A549 (cell line): ENCODE results near the gene MTARC1.

Experiments
- NR3C1 ChIP-seq: fragments of >200 bp; sonication (Bioruptor Twin); formaldehyde crosslinking; IDR thresholded peaks from 3 replicates; pipeline ENCODE4 v1.6.1; 2017
- POLR2A ChIP-seq: IDR thresholded peaks from 2 replicates; pipeline ENCODE4 v1.6.1; 2012; ENCODE audit warnings: mild to moderate bottlenecking, low read length
- RAD21 ChIP-seq, 2 experiments: fragments of >200 bp in 1 of 2; sonication (Bioruptor Twin) in 1 of 2; formaldehyde crosslinking in 1 of 2; IDR thresholded peaks in 1 of 2; conservative IDR thresholded peaks in 1 of 2; 2 replicates in 1 of 2; 3 replicates in 1 of 2; pipeline ENCODE4 v1.6.1; 2012 to 2018; ENCODE audit warnings: inconsistent platforms in 1 of 2
- TF ChIP-seq, protein P1 (sequence below): IDR thresholded peaks from 2 replicates; pipeline ENCODE4 v1.6.1; 2012
- TF ChIP-seq, protein P2 (sequence below): fragments of >200 bp; sonication (Bioruptor Twin); formaldehyde crosslinking; IDR thresholded peaks from 3 replicates; pipeline ENCODE4 v1.5.1; 2016
- TF ChIP-seq, protein P3 (sequence below): fragments of 200-600 bp; sonication (generic); IDR thresholded peaks from 2 replicates; pipeline ENCODE4 v1.6.1; 2016; ENCODE audit warnings: antibody characterized with exemption, mild to moderate bottlenecking, moderate library complexity

DNA sequence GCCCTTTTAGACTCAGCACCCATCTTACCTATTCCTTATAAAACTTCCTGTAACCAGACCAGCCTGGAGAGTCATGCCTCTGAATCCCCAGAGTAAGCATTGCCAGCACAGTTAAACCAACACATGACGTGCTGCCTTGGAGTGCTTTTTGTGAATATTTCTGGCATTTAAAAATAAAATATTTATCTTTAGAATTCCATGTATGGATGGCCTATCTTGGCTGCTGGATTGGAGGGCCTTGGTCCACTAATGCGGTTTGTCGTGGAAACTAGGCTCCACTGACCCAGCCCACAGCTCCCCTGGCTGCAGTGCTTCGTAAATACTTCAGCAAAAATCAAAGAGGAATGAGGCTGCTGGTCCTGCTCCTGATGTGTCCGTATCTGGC lies 17.5 kb downstream of the MTARC1 start:
- TF ChIP-seq, protein P1, sequence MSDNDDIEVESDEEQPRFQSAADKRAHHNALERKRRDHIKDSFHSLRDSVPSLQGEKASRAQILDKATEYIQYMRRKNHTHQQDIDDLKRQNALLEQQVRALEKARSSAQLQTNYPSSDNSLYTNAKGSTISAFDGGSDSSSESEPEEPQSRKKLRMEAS = no peak
- TF ChIP-seq, protein P2, sequence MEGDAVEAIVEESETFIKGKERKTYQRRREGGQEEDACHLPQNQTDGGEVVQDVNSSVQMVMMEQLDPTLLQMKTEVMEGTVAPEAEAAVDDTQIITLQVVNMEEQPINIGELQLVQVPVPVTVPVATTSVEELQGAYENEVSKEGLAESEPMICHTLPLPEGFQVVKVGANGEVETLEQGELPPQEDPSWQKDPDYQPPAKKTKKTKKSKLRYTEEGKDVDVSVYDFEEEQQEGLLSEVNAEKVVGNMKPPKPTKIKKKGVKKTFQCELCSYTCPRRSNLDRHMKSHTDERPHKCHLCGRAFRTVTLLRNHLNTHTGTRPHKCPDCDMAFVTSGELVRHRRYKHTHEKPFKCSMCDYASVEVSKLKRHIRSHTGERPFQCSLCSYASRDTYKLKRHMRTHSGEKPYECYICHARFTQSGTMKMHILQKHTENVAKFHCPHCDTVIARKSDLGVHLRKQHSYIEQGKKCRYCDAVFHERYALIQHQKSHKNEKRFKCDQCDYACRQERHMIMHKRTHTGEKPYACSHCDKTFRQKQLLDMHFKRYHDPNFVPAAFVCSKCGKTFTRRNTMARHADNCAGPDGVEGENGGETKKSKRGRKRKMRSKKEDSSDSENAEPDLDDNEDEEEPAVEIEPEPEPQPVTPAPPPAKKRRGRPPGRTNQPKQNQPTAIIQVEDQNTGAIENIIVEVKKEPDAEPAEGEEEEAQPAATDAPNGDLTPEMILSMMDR = no peak
- TF ChIP-seq, protein P3, sequence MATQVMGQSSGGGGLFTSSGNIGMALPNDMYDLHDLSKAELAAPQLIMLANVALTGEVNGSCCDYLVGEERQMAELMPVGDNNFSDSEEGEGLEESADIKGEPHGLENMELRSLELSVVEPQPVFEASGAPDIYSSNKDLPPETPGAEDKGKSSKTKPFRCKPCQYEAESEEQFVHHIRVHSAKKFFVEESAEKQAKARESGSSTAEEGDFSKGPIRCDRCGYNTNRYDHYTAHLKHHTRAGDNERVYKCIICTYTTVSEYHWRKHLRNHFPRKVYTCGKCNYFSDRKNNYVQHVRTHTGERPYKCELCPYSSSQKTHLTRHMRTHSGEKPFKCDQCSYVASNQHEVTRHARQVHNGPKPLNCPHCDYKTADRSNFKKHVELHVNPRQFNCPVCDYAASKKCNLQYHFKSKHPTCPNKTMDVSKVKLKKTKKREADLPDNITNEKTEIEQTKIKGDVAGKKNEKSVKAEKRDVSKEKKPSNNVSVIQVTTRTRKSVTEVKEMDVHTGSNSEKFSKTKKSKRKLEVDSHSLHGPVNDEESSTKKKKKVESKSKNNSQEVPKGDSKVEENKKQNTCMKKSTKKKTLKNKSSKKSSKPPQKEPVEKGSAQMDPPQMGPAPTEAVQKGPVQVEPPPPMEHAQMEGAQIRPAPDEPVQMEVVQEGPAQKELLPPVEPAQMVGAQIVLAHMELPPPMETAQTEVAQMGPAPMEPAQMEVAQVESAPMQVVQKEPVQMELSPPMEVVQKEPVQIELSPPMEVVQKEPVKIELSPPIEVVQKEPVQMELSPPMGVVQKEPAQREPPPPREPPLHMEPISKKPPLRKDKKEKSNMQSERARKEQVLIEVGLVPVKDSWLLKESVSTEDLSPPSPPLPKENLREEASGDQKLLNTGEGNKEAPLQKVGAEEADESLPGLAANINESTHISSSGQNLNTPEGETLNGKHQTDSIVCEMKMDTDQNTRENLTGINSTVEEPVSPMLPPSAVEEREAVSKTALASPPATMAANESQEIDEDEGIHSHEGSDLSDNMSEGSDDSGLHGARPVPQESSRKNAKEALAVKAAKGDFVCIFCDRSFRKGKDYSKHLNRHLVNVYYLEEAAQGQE = no peak
- TF ChIP-seq NR3C1 (no peak), RAD21 (conservative IDR thresholded peaks at IDR 0.05 in 1 of 2, IDR thresholded peaks at IDR 0.05 in 1 of 2) (no peak), POLR2A (no peak)
